ACC112 (cell line): ENCODE data around the gene TH.

Experiments used
- H2AFZ ChIP-seq: fragments of 200-600 bp; sonication (generic); one replicate; pipeline ENCODE4 v1.6.0; 2017; ENCODE audit warnings: antibody characterized with exemption, low read length; ENCODE audit not compliant: unreplicated experiment
- H3K27ac ChIP-seq: fragments of 200-600 bp; sonication (generic); 2 replicates; pipeline ENCODE4 v1.5.1; 2014; ENCODE audit warnings: low read depth, mild to moderate bottlenecking, antibody characterized with exemption, low read length, moderate library complexity
- H3K27me3 ChIP-seq: fragments of 200-600 bp; sonication (generic); 2 replicates; pipeline ENCODE4 v1.6.1; 2014; ENCODE audit warnings: mild to moderate bottlenecking, antibody characterized with exemption, low read length, moderate library complexity, mixed read lengths; ENCODE audit not compliant: insufficient read depth
- H3K36me3 ChIP-seq: fragments of 200-600 bp; sonication (generic); 2 replicates; pipeline ENCODE4 v1.6.1; 2016; ENCODE audit warnings: mild to moderate bottlenecking, antibody characterized with exemption, low read length, moderate library complexity, mixed read lengths; ENCODE audit not compliant: insufficient read depth
- H3K4me1 ChIP-seq: fragments of 200-600 bp; sonication (generic); one replicate; pipeline ENCODE4 v1.6.1; 2016; ENCODE audit warnings: low read length, mixed read lengths; ENCODE audit not compliant: insufficient read depth, unreplicated experiment, control insufficient read depth
- H3K4me3 ChIP-seq: fragments of 200-600 bp; sonication (generic); 2 replicates; pipeline ENCODE4 v1.5.1; 2014; ENCODE audit warnings: mild to moderate bottlenecking, low read depth, low read length
- H3K79me2 ChIP-seq: fragments of 200-600 bp; sonication (generic); one replicate; pipeline ENCODE4 v1.6.0; 2016; ENCODE audit warnings: low read length; ENCODE audit not compliant: control insufficient read depth, unreplicated experiment, insufficient read depth

TH gene

DNA sequence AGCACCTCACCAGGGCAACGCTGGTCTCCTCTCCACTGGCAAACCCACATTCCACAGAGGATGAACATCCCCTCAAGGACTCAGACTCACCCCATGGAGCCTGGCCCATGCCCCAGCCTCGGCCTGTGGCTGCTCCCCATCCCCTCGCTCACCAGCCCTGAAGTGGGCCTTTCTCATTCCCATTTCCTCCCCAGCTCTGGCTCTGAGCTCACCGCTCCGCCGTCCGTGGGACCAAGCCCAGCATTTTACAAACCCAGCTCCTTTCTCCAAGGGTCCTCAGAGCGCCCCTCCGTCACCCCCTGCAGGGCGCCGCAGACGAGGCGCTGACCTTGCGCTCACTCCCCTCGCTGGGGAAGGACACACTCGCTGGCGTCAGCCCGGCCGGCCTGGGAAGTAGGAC is 25.6 kb downstream of the TH start:
- Histone ChIP-seq H3K27me3 (peaks cover 73% of the 10 kb centered on the region), H3K4me1 (peaks cover 11% of the 10 kb centered on the region), H3K36me3 (no peaks in the 10 kb centered on the region), H3K27ac (no peak overlapping the region), H3K79me2 (no peaks in the 10 kb centered on the region), H2AFZ (no peak overlapping the region), H3K4me3 (no peak overlapping the region)

DNA sequence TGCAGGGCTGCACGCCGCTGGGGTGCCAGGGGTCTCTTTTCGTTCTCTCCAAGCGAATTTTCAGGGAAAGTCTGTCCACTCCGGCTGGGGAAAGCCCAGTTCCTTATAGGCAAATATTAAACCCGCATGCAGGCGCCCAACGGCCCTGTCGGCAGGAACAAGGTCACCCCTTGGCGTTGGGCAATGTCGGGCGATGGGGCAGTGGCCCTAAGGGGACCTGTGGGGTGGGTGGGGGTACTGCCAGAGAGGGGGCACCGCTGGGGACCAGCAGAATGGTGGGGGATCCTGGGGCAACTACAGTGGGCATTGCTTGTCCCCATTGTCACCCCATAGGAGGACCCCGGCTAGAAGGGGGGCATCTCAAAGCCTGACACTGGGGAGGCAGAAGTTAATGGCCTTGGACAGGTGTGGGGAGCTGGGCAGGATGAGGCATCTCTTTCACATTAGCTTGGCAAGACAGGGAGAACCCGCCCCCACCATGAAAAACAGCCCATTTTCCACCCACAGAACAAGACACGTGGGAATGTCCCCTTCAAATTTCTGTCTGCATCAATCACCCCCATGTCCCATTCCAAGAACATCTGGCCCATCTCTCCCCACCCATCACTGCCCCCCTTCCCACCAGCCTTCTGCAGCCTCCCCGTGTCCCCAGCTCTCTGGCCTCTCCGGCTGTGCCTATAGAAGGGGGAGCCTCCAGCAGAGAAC is 26.9 kb downstream of the TH start:
- Histone ChIP-seq H3K79me2 (no peaks in the 10 kb centered on the region), H3K4me1 (peaks cover 11% of the 10 kb centered on the region), H2AFZ (no peak overlapping the region), H3K4me3 (no peak overlapping the region), H3K27me3 (peaks cover 83% of the 10 kb centered on the region), H3K27ac (no peak overlapping the region), H3K36me3 (no peaks in the 10 kb centered on the region)

GRCh38 chr11:2143799-2144543 is 27.6 kb downstream of the TH start:
- Histone ChIP-seq H3K4me3 (no peak overlapping the region), H3K27me3 (peaks cover 79% of the 10 kb centered on the region), H3K4me1 (peaks cover 11% of the 10 kb centered on the region), H3K36me3 (no peaks in the 10 kb centered on the region), H3K79me2 (no peaks in the 10 kb centered on the region), H2AFZ (no peak overlapping the region), H3K27ac (no peak overlapping the region)

DNA sequence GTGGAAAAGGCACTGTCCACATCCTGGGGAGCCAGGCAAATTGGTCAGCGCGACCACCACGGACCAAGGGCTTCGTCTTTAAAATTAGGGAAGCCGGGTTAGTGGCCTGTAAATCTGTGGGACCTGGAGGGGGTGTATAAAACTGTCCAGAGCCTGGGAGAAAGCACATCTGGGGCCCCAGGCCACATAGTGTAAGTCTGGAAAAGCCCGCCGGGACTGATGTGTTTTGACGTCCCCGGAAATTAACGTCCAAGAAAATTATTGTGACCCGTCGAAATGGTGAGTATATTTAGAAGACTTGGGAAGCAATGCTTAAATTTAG is 28.2 kb downstream of the TH start:
- no peak overlapping the region for H3K4me3 ChIP-seq
- H3K4me1 ChIP-seq, result peaks cover 11% of the 10 kb centered on the region
- H2AFZ ChIP-seq, result no peak overlapping the region
- H3K27me3 ChIP-seq, result peaks cover 79% of the 10 kb centered on the region
- H3K79me2 ChIP-seq, result no peaks in the 10 kb centered on the region
- no peak overlapping the region for H3K27ac ChIP-seq
- H3K36me3 ChIP-seq, result no peaks in the 10 kb centered on the region

DNA sequence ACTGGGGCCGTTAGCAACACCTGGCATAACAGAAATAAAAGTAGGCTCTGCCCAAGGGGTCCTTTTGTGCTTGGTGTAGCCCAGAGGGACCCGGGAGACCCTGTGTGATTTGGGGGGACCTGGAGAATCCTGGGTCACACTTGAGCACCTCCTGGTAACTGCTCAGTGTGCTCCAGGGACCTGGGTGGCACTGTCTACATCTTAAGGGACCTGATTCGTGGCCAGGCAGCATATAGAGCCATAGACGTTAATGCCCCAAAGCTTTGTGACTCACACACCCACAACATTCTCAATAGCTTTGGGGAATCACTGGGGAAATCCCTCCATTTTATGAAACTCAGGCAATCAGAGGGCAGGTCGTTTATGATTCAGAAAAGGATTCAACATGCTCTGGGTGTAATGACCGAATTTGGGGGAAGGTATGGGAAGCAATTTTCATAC is 28.8 kb downstream of the TH start:
- H3K79me2 ChIP-seq, result no peaks in the 10 kb centered on the region
- no peaks in the 10 kb centered on the region for H3K36me3 ChIP-seq
- H3K27me3 ChIP-seq, result peaks cover 80% of the 10 kb centered on the region
- no peak overlapping the region for H2AFZ ChIP-seq
- H3K4me3 ChIP-seq, result no peak overlapping the region
- H3K4me1 ChIP-seq, result peaks cover 11% of the 10 kb centered on the region
- H3K27ac ChIP-seq, result no peak overlapping the region

DNA sequence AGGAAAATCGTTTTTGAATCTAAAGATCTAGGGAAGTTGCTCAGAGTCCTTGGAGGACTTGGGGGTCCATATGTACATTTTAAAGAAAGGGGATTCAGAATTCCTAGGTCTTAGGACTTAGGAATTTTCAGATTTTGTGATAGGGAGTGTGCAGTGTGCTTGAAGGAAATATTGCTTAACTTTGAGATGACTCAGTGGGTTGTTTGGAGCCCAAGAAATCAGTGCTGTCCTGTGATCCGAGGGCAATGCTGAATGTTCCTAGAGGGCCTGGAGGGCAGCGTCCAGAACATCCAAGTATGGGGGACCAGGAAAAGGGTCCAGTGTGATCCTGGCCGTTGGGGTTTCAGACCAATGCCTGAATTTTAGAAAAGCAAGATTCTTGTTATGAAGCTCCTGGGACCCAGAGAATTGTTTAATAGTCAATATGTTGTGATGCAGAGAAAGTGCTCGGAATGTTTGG is 29.3 kb downstream of the TH start:
- Histone ChIP-seq H3K4me3 (no peak overlapping the region), H3K27ac (no peak overlapping the region), H2AFZ (no peak overlapping the region), H3K79me2 (no peaks in the 10 kb centered on the region), H3K4me1 (peaks cover 11% of the 10 kb centered on the region), H3K36me3 (no peaks in the 10 kb centered on the region), H3K27me3 (peaks cover 80% of the 10 kb centered on the region)

DNA sequence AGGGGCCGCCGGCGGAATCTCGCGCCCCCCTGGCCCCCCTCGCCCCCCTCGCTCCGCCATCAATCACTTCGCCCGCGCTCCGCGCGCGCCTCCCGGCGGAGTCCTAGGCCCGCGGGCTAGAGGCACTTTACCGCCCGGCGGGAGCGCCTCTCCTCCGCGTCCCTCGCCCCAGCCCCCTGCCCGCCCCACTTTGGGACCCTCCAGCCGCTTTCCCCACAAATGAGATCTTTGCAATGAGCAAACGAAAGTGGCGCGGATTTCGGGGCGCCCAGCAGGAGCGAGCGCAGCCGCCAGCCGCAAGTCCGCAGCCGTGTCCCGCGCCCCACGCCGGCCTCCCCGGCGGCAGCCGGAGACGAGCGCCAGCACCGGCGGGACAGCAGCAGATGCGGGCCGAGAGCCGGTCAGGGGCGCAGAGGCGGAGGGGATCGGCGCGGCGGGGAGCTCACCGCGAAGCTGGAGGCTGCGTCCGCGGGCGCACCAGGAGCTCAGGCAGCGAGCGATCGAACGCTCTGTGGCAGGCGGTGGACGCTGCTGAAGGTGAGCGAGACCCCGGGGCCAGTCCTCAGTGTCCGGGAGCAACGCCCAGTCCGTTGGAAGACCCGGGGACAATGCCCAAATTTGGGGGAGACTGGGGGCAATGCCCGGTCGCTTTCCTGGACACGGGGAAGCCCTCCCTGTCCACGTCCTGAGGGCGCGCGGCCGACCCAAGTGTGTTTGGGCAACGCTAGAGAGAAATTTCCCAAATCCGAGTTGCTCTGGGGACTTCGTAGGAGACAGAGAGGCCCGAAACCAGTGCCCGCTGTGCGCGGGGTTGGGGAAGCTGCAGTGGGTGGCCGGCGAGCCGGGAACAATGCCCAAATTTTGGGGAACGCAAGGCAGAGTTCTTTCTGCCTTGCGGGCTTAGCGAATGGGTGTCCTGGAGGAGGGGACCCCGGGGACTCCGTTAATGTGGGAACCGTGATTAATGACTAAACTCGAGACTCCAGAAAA is 30.9 kb downstream of the TH start:
- H3K27ac ChIP-seq, result no peak overlapping the region
- peaks cover 11% of the 10 kb centered on the region for H3K4me1 ChIP-seq
- H2AFZ ChIP-seq, result no peak overlapping the region
- H3K79me2 ChIP-seq, result no peaks in the 10 kb centered on the region
- no peaks in the 10 kb centered on the region for H3K36me3 ChIP-seq
- peaks cover 72% of the 10 kb centered on the region for H3K27me3 ChIP-seq
- H3K4me3 ChIP-seq, result no peak overlapping the region

GRCh38 chr11:2139621-2140337 is 31.8 kb downstream of the TH start:
- Histone ChIP-seq H3K27me3 (peaks cover 62% of the 10 kb centered on the region), H3K79me2 (no peaks in the 10 kb centered on the region), H3K4me1 (peaks cover 11% of the 10 kb centered on the region), H3K4me3 (no peak overlapping the region), H2AFZ (no peak overlapping the region), H3K27ac (no peak overlapping the region), H3K36me3 (no peaks in the 10 kb centered on the region)

DNA sequence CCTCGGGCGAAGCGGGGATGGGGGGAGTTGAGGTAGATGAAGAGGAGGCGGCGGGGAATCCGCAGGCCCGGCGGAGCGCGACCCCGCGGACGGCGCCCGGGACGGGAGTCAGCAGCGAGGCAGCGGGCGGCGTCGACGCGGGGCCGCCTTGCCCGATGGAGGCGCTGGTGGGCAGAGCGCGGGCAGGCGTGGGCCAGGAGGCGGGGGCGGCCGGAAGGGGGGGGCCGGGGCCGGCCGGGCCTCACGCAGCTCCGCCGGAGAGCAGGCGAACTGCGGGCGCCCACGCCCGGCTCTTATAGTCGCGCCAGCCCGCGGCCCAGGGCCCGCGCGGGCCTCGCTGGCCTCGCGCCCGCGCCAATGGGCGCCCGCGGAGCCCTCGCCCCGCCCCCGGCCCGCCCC is 32.5 kb downstream of the TH start, which contains the start of gene IGF2:
Gene IGF2 (minus strand): TSS at position 267 of the 399 bp plus-strand sequence. CDS start 3,866 bp downstream, outside the sequence.
- Histone ChIP-seq H3K27me3 (peaks cover 56% of the 10 kb centered on the region), H3K79me2 (no peaks in the 10 kb centered on the region), H3K27ac (no peak within 1 kb of the TSS), H2AFZ (no peak within 1 kb of the TSS), H3K4me3 (peak within 1 kb of the TSS; percentile 55), H3K36me3 (no peaks in the 10 kb centered on the region), H3K4me1 (peaks cover 11% of the 10 kb centered on the region)
